22Rv1 (cell line): Measurements from ENCODE around the gene IMMP2L.

Experiments used
- CTCF ChIP-seq: fragments of 450-650 bp; IDR thresholded peaks from 2 replicates; pipeline ENCODE4 v1.5.1; 2017; ENCODE audit warnings: mild to moderate bottlenecking
- ZFX ChIP-seq: fragments of 450-650 bp; IDR thresholded peaks from 2 replicates; pipeline ENCODE4 v1.6.1; 2017; ENCODE audit warnings: antibody characterized with exemption, borderline replicate concordance

DNA sequence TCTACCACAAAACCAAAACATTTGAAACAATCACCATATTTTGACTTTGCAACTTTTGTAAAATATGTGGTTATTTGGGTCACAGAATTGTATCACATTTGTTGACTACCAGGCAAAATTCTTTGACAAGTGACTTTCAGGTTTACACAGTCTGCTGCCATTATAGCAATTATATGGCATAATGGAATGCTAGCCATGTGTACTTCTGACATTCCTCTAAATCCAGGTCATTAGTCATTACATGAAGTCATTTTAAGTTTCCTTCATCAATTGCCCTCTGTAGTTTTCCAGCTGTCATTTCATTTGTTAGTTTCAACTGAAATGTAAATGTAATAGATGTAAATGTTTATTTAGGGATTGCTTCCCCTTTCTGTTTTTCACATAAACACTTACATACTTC is 137.5 kb downstream of the IMMP2L start:
- no peak for TF ChIP-seq CTCF
- TF ChIP-seq ZFX, result no peak
